Right renal cortex interstitium (tissue), 3 donors: Measurements from ENCODE around the gene ATP6V0C. TPM values are rescaled to one million over a fixed set of nuclear protein-coding genes. Genes with fewer than 3 reads are reported as not detected.

Experiments used
- DNase-seq, 3 donors: peaks; one replicate each; pipeline ENCODE4 v3.0.0-alpha.2; 2013; ENCODE audit warnings: low read depth in 3 of 3, low spot score in 2 of 3
- polyA plus RNA-seq, 3 donors: library from polyadenylated mRNA; unstranded; fragments of 120-200 nt; gene quantifications; one replicate each; pipeline ENCODE4 v1.2.1, GENCODE V29; 2013; ENCODE audit not compliant: insufficient read length in 3 of 3

ATP6V0C gene
- polyA plus RNA-seq, 3 donors: 139 to 187 (median 148) TPM

GRCh38 chr16:2507052-2507659 lies 6.6 kb upstream of the ATP6V0C start:
- no peak for DNase-seq

DNA sequence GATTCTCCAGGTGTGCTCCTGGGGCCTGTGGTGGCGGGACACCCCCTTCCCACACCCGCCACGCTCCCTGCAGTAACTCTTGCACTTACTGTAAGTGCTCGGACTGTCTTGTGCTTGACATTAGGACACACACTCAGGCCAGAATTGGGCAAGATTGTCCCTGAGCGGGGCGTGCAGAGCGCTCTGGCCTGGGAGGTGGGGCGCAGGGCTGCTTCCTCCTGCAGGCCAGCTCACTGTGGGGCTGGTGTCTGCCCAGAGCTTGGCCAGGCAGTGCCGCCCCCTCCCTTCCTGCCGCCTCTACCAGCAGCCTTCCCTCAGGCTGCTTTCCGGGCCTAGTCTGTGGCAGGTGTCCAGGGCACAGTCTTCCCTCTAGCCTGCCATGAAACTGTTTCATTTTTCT lies 6.1 kb upstream of the ATP6V0C start:
- DNase-seq: no peak

GRCh38 chr16:2508722-2509400 lies 4.9 kb upstream of the ATP6V0C start:
- no peak for DNase-seq

DNA sequence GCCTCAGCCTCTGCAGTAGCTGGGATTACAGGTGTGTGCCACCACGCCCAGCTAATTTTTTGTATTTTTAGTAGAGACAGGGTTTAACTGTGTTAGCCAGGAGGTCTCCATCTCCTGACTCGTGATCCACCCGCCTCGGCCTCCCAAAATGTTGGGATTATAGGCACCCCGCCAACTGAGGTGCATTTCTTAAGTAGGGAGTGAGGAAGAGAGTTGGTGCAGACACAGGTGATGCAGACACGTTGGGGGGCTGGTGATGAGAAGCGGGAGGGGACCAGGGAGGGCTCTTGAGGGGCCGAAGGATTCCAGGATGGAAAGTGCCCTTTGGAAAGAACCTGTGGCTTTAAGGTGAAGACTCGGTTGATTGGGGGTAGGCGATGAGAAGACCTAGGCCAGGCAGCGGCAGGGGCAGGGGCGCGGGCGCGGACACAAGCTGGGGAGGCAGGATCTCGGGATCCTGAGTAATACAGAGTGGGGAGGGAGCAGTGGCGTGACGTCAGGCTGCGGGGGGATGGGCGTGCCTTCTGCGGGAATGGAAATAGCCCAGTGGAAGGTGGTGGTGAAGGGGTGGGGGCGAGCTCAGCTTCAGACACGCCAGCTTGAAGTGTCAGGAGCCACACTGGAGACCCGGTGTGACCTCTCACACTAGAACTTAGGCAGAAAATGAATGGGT lies 2.5 kb upstream of the ATP6V0C start:
- no peak for DNase-seq

DNA sequence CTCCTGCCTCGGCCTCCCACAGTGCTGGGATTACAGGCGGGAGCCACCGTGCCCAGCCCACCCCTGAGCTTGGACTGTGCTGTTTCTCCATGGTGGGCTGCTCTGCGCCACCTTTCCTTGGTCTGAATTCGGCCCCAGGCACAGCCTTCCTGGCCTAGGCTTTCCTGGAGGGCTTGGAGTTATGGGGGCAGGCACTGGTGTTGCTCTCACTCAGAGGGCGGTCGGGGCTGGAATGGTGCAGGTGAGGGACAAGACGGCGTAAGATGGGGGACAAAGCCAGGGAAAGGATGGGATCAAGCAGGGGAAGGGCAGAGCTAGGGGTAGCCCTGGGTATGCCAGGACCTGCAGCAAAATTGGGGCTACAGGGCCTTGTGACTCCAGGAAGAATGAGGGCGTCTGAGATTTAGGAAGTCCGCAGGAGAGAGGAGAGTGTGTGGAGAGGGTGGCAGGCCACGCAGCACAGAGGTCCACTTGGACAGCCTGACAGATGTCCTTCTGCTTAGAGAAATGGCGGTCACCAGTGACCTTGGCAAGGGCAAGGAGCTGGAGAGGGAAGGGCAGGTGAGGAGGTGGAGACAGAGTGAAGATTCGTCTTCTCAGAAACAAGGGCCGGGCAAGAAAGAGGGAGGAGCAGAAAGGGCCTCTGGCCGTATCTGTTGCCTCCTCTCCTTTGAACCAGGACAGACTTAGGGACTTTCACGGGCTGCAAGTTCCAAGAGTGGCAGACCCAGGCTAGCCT lies 1.6 kb upstream of the ATP6V0C start:
- no peak for DNase-seq

DNA sequence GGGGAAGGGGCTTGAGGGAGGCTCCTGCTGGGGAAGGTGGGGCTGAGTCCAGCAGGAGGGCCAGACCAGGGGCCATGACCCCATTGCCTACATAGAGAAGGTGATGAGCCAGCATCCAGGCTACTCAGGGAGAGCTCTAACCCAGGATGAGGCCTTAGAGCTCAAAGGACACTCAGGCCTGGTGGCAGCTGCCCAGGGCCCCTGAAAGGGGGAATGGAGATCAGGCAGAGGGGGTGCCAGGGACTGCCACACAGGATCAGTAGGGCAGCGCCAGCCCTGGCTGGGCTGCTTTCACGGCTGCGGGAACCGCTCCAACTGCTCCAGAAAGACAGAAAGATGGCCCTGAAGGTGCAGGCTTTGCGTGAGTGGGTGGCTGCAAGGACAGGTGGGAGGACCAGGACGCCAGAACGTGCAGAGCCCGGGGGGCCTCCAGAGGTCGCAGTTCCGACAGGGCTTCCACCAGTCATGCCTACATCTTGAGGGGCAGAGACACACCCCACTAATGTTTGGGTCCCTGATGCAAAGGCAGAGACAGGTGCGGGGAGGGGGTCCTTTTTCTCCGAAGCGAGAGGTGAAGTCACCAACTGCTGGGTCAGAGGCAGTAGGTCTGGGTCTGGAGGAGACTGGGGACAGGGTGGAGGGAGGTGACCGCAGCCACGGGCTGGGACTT lies 882 bp upstream of the ATP6V0C start:
- DNase-seq: no peak

DNA sequence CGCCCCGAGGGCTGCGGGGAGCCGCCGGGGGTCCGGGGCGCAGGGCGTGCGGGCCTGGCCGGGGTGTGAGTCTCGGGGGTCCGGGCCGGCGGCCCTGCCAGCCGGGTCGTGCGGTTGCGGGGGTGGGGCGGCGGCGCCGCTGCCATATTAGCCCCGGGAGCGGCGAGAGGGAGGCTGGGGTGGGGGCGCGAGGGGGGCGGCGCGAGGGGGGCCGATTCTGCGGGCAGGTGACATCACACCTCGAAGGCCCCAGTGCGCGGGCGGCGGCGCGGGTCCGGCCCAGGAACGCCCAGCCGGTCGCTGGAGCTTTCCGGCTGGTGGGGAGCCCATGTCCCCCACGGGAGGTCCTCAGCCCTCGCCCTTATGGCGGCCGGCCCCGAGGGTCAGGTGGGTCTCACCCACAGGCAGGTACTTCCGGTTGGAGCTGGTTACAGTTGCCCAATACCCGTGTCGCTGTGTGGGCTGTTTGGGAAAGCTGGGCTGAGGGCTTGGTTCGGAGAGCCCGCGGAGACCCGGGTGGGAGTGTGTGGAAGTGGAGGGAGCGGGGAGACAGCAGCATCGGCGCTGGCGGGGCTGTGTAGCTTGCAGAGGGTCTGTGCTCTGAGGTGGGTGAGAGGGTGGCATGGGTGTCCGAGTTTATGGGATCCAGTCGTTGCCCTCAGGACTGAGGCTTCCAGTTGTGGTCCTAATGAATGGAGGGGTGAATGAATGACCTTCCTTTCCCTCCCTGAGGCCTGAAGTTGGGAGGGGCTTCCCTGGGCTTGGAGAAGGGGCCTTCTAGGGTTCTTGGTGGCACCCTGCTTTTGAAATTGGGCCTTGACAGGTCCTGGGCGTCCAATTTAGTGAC lies 804 bp downstream of the ATP6V0C start:
- DNase-seq: no peak

- DNase-seq: no peak
Measured at GRCh38 chr16:2515180-2515851, 1.6 kb downstream of the ATP6V0C start.

GRCh38 chr16:2516391-2517240 lies 2.9 kb downstream of the ATP6V0C start:
- no peak for DNase-seq

DNA sequence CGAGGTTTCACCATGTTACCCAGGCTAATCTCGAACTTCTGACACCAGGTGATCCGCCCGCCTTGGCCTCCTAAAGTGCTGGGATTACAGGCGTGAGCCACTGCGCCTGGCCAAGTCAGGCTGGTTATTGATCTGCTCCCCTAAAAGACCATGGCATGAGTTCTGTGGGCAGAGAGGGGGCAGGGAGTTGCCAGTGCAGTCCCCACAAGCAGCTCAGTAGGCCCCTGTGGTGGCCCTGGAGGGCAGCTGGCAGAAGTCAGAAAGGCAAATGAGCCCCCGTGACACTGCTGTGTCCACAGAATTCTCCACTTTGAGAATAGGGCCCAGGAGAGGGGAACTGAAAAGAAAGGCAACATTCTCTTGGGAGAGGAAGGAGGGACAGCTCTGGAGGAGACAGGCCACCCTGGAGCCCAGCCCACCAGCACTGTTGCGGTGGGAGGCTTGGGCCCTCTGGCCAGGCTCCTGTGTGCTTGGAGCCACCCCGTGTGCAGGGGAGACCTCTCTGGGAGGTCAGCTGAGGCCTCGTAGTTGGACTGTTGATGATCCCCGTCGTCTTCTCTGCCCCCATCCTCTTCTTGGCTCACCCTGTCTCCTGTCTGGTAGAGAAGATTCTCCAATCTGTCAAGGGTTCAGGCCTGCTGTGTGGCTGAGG lies 4.3 kb downstream of the ATP6V0C start:
- no peak for DNase-seq

DNA sequence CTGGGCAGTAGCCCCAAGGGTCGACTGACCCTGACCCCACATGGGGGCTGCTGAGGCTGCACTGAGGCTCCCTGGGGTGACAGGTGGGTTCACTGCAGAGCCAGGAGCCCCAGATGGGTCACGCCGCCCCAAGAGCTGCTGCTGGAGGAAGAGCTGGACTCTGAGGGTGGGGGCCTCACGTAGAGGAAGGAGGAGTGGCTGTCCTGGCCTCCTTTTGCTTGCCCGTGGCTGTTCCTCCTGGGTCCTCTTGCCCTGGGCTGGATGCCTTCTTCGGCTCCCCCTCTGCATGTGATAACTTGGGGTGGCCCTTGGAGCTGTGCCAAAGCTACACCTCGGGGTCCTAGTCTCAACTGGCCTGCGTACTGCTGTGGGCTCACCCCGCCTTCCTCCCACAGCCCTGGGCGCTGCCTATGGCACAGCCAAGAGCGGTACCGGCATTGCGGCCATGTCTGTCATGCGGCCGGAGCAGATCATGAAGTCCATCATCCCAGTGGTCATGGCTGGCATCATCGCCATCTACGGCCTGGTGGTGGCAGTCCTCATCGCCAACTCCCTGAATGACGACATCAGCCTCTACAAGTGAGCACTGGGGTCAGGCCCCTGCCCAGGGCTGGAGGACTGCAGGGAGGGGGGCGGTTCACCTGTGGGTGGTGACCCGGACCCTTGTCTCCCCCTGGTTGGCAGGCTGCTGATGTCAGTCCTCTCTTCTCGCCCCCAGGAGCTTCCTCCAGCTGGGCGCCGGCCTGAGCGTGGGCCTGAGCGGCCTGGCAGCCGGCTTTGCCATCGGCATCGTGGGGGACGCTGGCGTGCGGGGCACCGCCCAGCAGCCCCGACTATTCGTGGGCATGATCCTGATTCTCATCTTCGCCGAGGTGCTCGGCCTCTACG lies 5.3 kb downstream of the ATP6V0C start:
- no peak for DNase-seq

DNA sequence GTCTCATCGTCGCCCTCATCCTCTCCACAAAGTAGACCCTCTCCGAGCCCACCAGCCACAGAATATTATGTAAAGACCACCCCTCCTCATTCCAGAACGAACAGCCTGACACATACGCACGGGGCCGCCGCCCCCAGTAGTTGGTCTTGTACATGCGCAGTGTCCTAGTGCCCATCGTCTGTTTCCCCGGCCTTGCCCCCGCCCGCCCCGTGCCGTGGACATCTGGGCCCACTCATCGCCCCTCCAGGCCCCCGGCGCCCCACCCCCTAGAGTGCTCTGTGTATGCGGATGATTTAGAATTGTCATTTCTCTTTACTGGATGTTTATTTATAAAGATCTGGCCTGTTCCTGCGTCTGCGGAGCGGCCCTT lies 5.9 kb downstream of the ATP6V0C start:
- DNase-seq: no peak

DNA sequence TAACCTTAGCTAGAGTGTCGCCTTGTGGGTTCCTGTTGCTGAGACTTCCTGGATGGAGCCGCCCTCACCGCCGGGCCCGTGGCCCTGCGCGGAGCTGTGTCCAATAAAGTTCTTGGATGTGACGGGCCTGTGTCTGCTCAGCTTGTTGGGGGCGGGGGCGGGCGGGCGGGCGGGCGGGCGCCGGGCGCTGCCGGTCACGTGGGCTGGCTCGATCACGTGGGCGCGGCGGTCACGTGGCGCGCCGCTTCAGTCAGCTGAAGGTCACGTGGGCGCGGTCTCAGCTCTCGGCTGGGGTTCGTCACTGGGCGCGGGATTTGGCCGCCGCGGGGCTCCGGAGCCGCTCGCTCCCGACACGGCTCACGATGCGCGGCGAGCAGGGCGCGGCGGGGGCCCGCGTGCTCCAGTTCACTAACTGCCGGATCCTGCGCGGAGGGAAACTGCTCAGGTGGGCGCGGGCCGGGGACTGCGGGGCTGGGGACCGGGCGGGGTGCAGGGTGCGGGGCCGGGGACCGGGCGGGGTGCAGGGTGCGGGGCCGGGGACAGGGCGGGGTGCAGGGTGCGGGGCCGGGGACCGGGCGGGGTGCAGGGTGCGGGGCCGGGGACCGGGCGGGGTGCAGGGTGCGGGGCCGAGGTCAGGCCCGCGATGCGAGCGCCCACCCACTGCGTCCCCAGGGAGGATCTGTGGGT lies 6.5 kb downstream of the ATP6V0C start, which contains the start of gene AMDHD2:
AMDHD2 (plus strand) TSS at position 275 of the 687 bp plus-strand sequence; CDS start at position 363, 88 bp downstream.
- DNase-seq: no peak

- DNase-seq: no peak
Measured at GRCh38 chr16:2520784-2521531, 7.2 kb downstream of the ATP6V0C start.

- no peak for DNase-seq
Measured at GRCh38 chr16:2523801-2524231, 10.1 kb downstream of the ATP6V0C start.
